Spinal cord (tissue), 10 donors: ENCODE data around the gene UPF2. TPM values are rescaled to one million over a fixed set of nuclear protein-coding genes. Genes with fewer than 3 reads are reported as not detected.

ENCODE experiments used
- DNase-seq, 6 donors: peaks; one replicate each; pipeline versions ENCODE4 v3.0.0 to v3.0.0-alpha.2; 2013 to 2015; ENCODE audit warnings: low spot score in 6 of 6, low read depth in 4 of 6
- H3K27ac ChIP-seq: one replicate; pipeline ENCODE4 v1.5.1; 2013; ENCODE audit warnings: low read depth, low read length, control low read depth
- H3K27me3 ChIP-seq: one replicate; pipeline ENCODE4 v1.6.1; 2013; ENCODE audit warnings: low read length; ENCODE audit not compliant: control insufficient read depth, insufficient read depth
- H3K36me3 ChIP-seq: one replicate; pipeline ENCODE4 v1.6.1; 2013; ENCODE audit warnings: low read length; ENCODE audit not compliant: control insufficient read depth, insufficient read depth
- H3K4me1 ChIP-seq: one replicate; pipeline ENCODE4 v1.6.1; 2013; ENCODE audit warnings: low read length; ENCODE audit not compliant: control insufficient read depth, insufficient read depth
- H3K4me3 ChIP-seq: one replicate; pipeline ENCODE4 v1.5.1; 2013; ENCODE audit warnings: low read depth, low read length, control low read depth
- H3K9me3 ChIP-seq: one replicate; pipeline ENCODE4 v1.6.1; 2013; ENCODE audit warnings: low read length; ENCODE audit not compliant: control insufficient read depth, insufficient read depth
- WGBS: methylation state at CpG from one replicate; pipeline ENCODE4 v1.1.5; 2013; ENCODE audit warnings: missing lambda C conversion rate; ENCODE audit not compliant: insufficient coverage; 5-methylcytosine and 5-hydroxymethylcytosine counted together
- polyA plus RNA-seq, 2 donors: library from polyadenylated mRNA; unstranded; fragments of 120-200 nt; gene quantifications; one replicate each; pipeline ENCODE4 v1.2.1, GENCODE V29; 2013; ENCODE audit not compliant: insufficient read length in 2 of 2
- total RNA-seq, 2 donors: library from RNA; depleted of rRNA in 1 of 2; stranded (reverse); fragments of 120-200 nt in 1 of 2; fragments of >200 nt in 1 of 2; gene quantifications; one replicate each; pipeline versions ENCODE4 v1.2.3 to v1.2.4, GENCODE V29; 2013 to 2014
- donor health status: healthy.

Gene UPF2
- total and polyA plus RNA-seq, 4 donors: 16.2 to 24.7 (median 22.1) TPM

DNA sequence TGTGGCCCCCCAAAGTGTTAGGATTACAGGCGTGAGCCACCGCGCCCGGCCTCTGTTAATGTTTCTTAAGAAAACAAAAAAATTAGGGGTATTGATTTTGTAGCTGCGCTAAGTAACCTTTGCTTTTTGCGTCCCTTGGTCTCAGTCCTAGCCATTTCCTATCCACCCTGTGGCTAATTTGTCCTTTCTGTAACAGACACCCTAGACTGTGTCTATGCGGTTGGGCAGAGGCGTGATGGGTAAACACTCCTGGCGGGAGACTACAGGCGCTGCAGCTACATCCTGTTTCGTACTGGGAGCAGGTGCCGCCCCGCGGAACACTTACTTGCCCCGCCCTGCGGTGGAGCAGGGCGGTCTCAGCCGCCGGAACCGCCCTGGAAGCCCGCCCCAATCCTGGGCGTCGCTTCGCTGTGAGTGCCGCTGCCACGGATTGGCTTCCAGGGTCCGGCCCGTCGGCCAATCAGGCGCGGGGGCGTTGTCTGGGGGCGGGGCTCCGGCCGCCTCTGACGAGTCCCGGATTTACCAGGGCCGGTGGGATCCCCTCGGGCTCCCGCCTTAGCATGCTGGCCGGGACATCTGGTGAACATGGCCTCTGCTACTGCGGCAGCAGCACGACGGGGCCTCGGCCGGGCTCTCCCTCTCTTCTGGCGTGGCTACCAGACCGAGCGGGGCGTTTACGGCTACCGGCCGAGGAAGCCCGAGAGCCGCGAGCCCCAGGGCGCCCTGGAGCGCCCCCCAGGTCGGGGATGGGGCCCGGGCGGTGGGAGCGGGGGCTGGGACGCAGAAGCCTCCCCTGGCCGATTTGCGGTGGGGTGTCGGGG, 26.1 kb upstream of the UPF2 start, which contains the start of gene DHTKD1:
Gene DHTKD1 (plus strand): TSS at position 506 of the 821 bp plus-strand sequence. CDS start 80 bp downstream, at position 586.
- H3K27ac ChIP-seq: peak within 1 kb of the TSS; percentile 90
- H3K4me3 ChIP-seq: peak within 1 kb of the TSS; percentile 85
- WGBS: 2% methylated on average over 65 of the region's 66 CpGs
- peak; percentile 91 to 99 (median 92) for DNase-seq
- peaks cover 12% of the 10 kb centered on the region for H3K4me1 ChIP-seq
- no peaks in the 10 kb centered on the region for H3K9me3 ChIP-seq
- no peaks in the 10 kb centered on the region for H3K27me3 ChIP-seq
- H3K36me3 ChIP-seq: no peaks in the 10 kb centered on the region

DNA sequence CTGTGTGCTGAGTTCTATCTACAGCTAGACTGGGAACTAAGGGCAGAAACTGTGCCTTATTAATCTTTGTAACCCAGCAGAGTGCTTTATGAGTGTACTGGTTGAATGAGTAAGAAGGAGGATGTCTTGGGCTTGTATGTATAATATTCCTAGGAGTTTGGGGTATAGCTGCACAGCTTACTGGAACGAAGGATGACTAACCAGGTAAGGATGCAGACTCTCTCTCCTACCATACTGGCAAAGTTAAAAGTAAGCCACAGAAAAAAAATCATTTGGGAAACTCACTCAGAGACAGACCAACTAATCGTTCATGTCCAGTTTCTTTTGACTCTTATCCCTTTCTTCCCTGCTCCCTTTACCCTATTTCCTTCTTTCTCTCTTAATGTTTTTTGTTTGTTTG, 24.7 kb upstream of the UPF2 start:
- Histone ChIP-seq H3K27ac (no peak overlapping the region), H3K4me1 (peaks cover 12% of the 10 kb centered on the region), H3K27me3 (no peaks in the 10 kb centered on the region), H3K4me3 (no peak overlapping the region), H3K36me3 (no peaks in the 10 kb centered on the region), H3K9me3 (no peaks in the 10 kb centered on the region)
- no peak for DNase-seq
- no CpG with 5 or more reads among the region's 2 CpGs for WGBS

GRCh38 chr10:12063483-12063818, 20.8 kb upstream of the UPF2 start:
- H3K4me3 ChIP-seq: no peak overlapping the region
- H3K36me3 ChIP-seq: no peaks in the 10 kb centered on the region
- DNase-seq: no peak
- WGBS: no CpG with 5 or more reads among the region's 3 CpGs
- H3K4me1 ChIP-seq: peaks cover 4% of the 10 kb centered on the region
- no peaks in the 10 kb centered on the region for H3K9me3 ChIP-seq
- H3K27me3 ChIP-seq: no peaks in the 10 kb centered on the region
- no peak overlapping the region for H3K27ac ChIP-seq

GRCh38 chr10:12062754-12063482, 20.3 kb upstream of the UPF2 start:
- H3K4me3 ChIP-seq: no peak overlapping the region
- H3K4me1 ChIP-seq: no peaks in the 10 kb centered on the region
- no peaks in the 10 kb centered on the region for H3K36me3 ChIP-seq
- 69% methylated on average over 12 of the region's 14 CpGs for WGBS
- no peak overlapping the region for H3K27ac ChIP-seq
- DNase-seq: peak in 1 of 6 donors; percentile 57
- H3K27me3 ChIP-seq: no peaks in the 10 kb centered on the region
- H3K9me3 ChIP-seq: no peaks in the 10 kb centered on the region

DNA sequence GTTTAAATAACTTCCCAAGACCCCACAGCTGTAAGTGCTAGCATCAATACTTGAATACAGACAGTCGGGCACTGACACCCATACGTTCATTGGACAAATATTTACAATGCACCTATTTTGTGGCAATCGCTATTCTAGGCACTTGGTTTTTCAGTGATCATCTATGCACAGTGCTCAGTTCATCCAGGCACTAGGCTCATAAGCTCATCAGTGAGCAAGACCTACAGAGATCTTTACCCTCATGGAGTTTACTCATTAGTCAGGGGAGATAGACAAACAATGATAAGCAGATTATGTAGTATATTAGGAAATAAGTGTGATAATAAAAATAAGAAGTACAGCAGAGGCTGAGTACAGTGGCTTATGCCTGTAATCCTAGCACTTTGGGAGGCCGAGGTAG, 18.5 kb upstream of the UPF2 start:
- no peaks in the 10 kb centered on the region for H3K36me3 ChIP-seq
- no peak overlapping the region for H3K27ac ChIP-seq
- no peaks in the 10 kb centered on the region for H3K27me3 ChIP-seq
- no peak for DNase-seq
- no peaks in the 10 kb centered on the region for H3K9me3 ChIP-seq
- WGBS: 40% methylated on average over 1 of the region's 4 CpGs
- H3K4me1 ChIP-seq: peaks cover 2% of the 10 kb centered on the region
- H3K4me3 ChIP-seq: no peak overlapping the region

GRCh38 chr10:12056748-12057147, 14.1 kb upstream of the UPF2 start:
- peak in 1 of 6 donors; percentile 49 for DNase-seq
- H3K9me3 ChIP-seq: no peaks in the 10 kb centered on the region
- WGBS: 54% methylated on average over 3 of the region's 4 CpGs
- no peak overlapping the region for H3K4me3 ChIP-seq
- H3K27ac ChIP-seq: no peak overlapping the region
- H3K36me3 ChIP-seq: no peaks in the 10 kb centered on the region
- H3K4me1 ChIP-seq: peaks cover 7% of the 10 kb centered on the region
- H3K27me3 ChIP-seq: no peaks in the 10 kb centered on the region

GRCh38 chr10:12055732-12056131, 13.1 kb upstream of the UPF2 start:
- H3K36me3 ChIP-seq: no peaks in the 10 kb centered on the region
- no peak overlapping the region for H3K27ac ChIP-seq
- no peak overlapping the region for H3K4me3 ChIP-seq
- no peaks in the 10 kb centered on the region for H3K27me3 ChIP-seq
- no peaks in the 10 kb centered on the region for H3K9me3 ChIP-seq
- WGBS: 92% methylated on average over 5 of the region's 5 CpGs
- H3K4me1 ChIP-seq: peaks cover 7% of the 10 kb centered on the region
- no peak for DNase-seq

GRCh38 chr10:12051241-12051640, 8.6 kb upstream of the UPF2 start:
- no peaks in the 10 kb centered on the region for H3K9me3 ChIP-seq
- H3K4me3 ChIP-seq: no peak overlapping the region
- no peak overlapping the region for H3K27ac ChIP-seq
- no peaks in the 10 kb centered on the region for H3K36me3 ChIP-seq
- peaks cover 5% of the 10 kb centered on the region for H3K4me1 ChIP-seq
- no peak for DNase-seq
- WGBS: 81% methylated on average over 4 of the region's 4 CpGs
- H3K27me3 ChIP-seq: no peaks in the 10 kb centered on the region

DNA sequence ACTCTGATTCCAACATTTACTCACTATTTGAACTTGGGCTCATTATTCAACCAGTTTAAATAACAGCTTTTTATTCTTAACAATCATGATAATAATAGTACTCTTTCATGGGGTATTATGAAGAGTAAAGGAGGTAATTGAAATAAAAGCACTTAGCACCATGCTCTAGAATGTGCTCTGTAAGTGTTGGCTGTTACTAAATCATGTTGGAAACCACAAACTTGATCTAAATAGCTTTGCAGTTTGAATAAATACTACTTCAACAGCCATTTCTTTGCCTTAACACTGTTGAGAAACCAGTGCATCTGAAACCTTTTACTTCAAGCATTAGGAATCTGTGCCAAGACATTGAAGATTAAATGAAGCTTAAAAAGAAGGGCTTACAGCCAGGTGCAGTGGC, 7.9 kb upstream of the UPF2 start:
- Histone ChIP-seq H3K36me3 (no peaks in the 10 kb centered on the region), H3K9me3 (no peaks in the 10 kb centered on the region), H3K4me1 (peaks cover 5% of the 10 kb centered on the region), H3K27me3 (no peaks in the 10 kb centered on the region), H3K27ac (no peak overlapping the region), H3K4me3 (no peak overlapping the region)
- DNase-seq: peak in 1 of 6 donors; percentile 10

GRCh38 chr10:12048547-12048946, 5.9 kb upstream of the UPF2 start:
- 87% methylated on average over 7 of the region's 8 CpGs for WGBS

More at GRCh38 chr10:12048547-12048946, 5.9 kb upstream of the UPF2 start:
- Histone ChIP-seq H3K4me3 (no peak overlapping the region), H3K27ac (no peak overlapping the region), H3K36me3 (no peaks in the 10 kb centered on the region), H3K9me3 (no peaks in the 10 kb centered on the region), H3K27me3 (no peaks in the 10 kb centered on the region), H3K4me1 (peaks cover 3% of the 10 kb centered on the region)
- DNase-seq: no peak
